Heart left ventricle (tissue), 13 donors: Measurements from ENCODE around the gene RPL3.

Experiments
- CTCF ChIP-seq, 12 donors: fragments of 200-600 bp; sonication (generic) in 4 of 12; IDR thresholded peaks; one replicate each; pipeline versions ENCODE4 v1.5.0 to v1.8.0; 2018 to 2022; ENCODE audit warnings: antibody characterized with exemption in 12 of 12, mild to moderate bottlenecking in 5 of 12
- POLR2A ChIP-seq, 2 donors: fragments of 450-650 bp; IDR thresholded peaks; one replicate each; pipeline ENCODE4 v1.6.1; 2017; ENCODE audit warnings: antibody characterized with exemption in 2 of 2, mild to moderate bottlenecking in 2 of 2, moderate library complexity in 2 of 2
- donor health status: ischemic (EF 13 %, LVEDD 7.1; RV severe dilation, severe dysfunction).
- donor health status: DM: no; HTN: yes; CAD: no.
- donor health status: DM: no; HTN: no; CAD: no.
- donor health status: ischemic (EF 25% LVEDD 6.9; RV normal size, moderate dysfunction).
- donor health status: ischemic (EF 25% LVEDD 5.7; RV mildly dilated, moderate dysfunction).
- donor health status: ischemic (EF 35%, LVEDD 5.7; RV mildly dilated, moderate dysfunction).
- donor health status: nonischemic (EF 11% LVEDD 7.7; RV severe dilation, severe dysfunction).
- donor health status: DM: yes; HTN: yes; CAD: no.
- donor health status: PGD.
- donor health status: ischemic (EF 29% LVEDD 5.4; RV normal size, mild dysfunction).
- donor health status: nonischemic (EF 23%, LVEDD 6.1; RV moderate dilation, normal function).

- TF ChIP-seq CTCF (IDR thresholded peaks at IDR 0.05) (no peak), POLR2A (IDR thresholded peaks at IDR 0.05) (no peak)
These were observed 49.1 kb downstream of the RPL3 start for GRCh38 chr22:39270280-39270679.
